ENCODE measurements around the gene HRC.
"Not testable (repeated sequence)": the region's sequence is repeated elsewhere in the genome, so short reads cannot be mapped to it uniquely, and the experiment has no call there.

The HRC gene, protein sequence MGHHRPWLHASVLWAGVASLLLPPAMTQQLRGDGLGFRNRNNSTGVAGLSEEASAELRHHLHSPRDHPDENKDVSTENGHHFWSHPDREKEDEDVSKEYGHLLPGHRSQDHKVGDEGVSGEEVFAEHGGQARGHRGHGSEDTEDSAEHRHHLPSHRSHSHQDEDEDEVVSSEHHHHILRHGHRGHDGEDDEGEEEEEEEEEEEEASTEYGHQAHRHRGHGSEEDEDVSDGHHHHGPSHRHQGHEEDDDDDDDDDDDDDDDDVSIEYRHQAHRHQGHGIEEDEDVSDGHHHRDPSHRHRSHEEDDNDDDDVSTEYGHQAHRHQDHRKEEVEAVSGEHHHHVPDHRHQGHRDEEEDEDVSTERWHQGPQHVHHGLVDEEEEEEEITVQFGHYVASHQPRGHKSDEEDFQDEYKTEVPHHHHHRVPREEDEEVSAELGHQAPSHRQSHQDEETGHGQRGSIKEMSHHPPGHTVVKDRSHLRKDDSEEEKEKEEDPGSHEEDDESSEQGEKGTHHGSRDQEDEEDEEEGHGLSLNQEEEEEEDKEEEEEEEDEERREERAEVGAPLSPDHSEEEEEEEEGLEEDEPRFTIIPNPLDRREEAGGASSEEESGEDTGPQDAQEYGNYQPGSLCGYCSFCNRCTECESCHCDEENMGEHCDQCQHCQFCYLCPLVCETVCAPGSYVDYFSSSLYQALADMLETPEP

DNA sequence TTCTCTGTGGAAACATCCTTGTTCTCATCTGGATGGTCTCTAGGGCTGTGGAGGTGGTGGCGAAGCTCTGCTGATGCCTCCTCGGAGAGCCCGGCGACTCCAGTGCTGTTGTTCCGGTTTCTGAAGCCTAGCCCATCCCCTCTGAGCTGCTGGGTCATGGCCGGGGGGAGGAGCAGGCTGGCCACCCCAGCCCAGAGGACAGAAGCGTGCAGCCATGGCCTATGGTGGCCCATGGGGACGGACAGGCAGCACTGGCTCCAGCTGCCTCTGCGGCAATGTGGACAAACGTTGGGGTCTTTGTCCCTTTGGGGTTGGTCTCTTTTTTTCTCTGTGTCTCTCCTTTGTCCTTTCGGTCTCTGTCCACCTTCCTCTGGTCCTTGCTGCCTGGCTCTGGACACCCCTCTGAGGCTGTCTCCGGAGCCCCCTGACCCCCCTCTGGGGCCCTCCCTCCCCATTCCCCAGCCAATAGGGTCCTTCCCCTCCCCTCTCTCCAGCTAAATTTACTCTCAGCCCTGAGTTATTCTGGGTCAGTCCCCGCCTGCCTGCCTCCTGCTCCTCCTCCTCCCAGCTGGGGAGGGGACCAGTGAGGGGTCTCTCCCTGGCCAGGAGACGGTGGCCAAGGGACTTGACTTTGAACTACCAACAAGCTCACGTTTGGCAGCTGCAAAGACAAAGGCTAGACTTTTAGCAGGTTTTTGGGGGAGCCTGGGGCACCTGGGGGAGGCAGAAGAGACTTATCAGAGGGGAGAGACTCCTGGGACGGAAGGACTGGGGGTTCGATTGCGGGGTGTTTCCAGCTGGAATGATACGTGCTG, at the start of gene HRC:
Gene HRC (minus strand): TSS at position 392 of the 815 bp plus-strand sequence. CDS start 159 bp downstream, at position 233.
- FAIRE-seq = no peak

DNA sequence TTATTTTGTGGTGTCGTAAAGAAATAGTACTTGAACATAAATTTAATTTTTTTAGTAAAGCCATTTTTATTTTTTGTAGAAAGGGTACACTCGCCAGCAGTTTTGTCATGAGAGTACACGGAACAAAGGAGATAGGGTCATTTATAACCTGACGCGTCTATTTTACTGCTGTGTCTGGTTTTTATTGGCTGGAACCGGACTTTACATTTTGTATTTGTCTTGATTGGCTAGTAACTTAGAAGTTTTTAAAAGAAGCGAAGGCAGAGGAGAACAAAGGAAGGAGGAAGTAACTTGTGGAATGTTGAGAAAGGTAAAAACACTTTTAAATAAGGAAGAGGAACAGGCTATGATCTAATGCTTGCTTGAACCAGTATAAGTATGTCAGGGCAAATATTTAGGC, 45.8 kb upstream of the HRC start:
- FAIRE-seq = no peak

DNA sequence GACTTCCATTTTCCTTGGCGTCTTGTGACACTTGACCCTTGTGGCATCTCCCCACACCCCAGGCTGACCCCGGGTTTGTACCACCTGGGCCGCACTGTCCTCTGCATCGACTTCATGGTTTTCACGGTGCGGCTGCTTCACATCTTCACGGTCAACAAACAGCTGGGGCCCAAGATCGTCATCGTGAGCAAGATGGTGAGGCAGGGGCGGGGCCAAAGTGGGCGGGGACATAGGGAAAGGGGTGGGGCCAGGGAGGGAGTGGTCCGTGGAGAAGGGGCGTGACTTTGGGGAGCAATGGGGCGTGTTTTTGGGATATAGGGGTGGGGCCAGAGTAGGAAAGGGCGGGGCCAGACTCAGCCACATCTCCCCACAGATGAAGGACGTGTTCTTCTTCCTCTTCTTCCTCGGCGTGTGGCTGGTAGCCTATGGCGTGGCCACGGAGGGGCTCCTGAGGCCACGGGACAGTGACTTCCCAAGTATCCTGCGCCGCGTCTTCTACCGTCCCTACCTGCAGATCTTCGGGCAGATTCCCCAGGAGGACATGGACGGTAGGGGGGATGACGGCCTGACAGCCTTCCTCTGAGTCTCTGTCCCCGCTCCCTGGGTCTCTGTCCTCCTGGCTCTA, 45.2 kb upstream of the HRC start:
- FAIRE-seq = no peak

DNA sequence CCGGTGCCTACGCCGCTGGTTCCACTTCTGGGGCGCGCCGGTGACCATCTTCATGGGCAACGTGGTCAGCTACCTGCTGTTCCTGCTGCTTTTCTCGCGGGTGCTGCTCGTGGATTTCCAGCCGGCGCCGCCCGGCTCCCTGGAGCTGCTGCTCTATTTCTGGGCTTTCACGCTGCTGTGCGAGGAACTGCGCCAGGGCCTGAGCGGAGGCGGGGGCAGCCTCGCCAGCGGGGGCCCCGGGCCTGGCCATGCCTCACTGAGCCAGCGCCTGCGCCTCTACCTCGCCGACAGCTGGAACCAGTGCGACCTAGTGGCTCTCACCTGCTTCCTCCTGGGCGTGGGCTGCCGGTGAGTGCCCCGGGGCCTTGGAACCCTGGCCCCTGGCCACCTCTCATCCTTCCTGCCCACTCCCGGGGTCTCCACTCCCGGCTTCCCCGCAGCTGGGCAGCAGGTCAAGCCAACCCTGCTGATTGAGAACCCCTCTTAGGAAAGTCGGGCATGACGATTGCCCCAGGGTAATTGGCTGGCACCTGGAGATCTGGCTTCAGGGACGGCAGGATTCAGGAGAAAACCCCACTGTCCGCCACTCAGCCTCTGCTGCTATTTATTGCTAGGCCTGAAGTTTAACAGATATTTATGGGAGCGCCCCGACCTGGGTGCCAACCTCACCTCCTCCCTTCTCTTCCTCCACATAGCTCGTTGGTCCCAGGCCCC, 41.5 kb upstream of the HRC start:
- no peak for FAIRE-seq

DNA sequence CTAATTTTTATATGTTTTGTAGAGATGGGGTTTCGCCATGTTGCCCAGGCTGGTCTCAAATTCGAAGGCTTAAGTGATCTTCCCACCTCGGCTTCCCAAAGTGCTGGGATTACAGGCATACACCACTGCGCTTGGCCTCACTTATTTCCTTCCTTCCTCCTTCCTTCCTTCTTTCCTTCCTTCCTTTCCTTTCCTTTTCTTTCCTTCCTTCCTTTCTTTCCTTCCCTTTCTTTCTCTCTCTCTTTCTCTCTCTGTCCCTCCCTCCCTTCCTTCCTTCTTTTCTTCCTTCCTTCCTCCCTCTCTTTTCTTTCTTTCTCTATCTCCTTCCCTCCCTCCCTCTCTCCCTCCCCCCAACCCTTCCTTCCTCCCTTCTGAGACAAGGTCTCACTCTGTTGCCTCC, 39.2 kb upstream of the HRC start:
- no peak for FAIRE-seq

DNA sequence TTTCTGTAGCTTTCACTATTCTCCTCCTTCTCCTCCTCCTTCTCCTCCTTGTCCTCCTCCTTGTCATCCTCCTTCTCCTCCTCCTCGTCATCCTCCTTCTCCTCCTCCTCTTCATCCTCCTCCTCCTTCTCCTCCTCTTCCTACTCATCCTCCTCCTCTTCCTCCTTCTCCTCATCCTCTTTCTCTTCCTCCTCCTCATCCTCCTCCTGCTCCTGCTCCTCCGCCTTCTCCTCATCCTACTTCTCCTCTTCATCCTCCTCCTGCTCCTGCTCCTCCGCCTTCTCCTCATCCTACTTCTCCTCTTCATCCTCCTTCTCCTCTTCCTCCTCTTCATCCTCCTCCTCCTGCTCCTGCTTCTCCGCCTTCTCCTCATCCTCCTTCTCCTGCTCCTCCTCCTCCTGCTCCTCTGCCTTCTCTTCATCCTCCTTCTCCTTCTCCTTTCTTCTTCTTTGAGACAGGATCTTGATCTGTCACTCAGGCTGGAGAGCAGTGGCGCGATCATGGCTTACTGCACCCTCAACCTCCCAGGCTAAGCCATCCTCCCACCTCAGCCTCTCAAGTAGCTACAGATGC, 38.7 kb upstream of the HRC start:
- FAIRE-seq = no peak

DNA sequence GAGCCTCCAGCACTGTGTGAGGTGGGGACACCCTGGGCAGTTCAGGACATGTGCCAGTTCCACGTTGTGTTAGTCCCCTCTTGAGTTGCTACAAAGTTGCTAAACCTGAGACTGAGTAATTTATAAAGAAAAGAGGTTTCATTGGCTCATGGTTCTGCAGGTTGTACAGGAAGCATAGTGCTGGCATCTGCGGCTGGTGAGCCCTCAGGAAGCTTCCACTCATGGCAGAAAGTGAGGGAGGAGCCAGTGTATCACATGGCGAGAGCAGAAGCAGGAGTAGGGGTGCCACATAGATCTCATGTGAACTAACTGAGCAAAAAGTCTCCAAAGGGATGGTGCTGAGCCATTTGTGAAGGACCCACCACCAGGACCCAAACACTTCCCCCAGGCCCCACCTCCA, 35.6 kb upstream of the HRC start:
- no peak for FAIRE-seq

DNA sequence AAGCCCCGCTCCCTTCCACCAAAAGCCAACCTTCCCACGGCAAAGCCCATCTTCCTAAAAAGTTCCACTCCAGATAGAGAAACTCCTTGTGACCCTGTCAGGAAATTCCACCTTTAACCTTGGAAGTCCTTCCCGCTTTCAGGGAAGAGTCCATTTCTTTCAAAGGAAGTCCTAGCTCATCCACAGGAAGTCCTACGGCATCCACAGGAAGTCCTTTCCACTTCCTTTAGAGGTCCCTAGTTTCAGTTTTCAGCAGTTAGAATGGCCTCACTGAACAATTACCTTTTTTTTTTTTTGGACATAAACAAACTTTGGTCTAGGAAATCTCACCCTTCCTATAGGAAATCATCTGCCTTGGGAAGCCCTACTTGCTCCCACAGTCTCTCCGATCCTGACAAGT, 34.1 kb upstream of the HRC start:
- no peak for FAIRE-seq

DNA sequence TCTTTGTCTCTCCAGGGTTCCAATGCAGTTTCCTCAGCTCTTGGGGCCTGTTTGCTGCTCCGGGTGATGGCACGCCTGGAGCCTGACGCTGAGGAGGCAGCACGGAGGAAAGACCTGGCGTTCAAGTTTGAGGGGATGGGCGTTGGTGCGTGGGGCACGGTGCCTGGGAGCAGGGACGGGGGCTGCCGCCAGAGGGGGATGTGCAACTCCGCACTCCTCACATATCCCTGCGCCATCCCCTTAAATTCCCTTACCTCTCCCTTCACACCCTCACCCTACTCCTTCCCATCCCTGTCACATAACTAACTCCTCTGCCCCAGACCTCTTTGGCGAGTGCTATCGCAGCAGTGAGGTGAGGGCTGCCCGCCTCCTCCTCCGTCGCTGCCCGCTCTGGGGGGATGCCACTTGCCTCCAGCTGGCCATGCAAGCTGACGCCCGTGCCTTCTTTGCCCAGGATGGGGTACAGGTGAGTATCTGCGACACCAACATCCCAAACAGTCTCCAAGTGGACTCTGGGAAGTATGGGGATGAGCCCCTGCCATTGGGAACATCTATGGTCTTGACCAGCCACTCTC, 33.5 kb upstream of the HRC start:
- FAIRE-seq = no peak

DNA sequence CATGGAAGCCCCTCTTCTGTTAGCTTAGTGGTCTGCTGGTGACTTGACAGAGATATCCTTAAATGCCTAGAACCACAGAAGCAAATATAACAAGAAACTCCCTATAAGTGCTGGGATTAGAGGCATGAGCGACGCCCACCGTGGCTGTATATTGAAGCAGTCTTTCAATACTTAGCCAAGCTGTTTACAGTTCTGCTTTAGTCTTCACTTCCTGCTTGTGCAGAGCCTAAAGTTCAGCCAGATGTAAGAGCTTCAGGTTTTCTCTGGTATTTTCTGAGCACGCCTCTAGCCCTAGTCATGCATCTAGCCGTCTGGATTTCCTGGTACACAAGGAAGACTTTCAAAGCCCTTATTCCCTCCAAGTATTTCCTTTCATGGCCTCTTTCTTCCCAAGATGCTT, 30.9 kb upstream of the HRC start:
- FAIRE-seq = no peak

DNA sequence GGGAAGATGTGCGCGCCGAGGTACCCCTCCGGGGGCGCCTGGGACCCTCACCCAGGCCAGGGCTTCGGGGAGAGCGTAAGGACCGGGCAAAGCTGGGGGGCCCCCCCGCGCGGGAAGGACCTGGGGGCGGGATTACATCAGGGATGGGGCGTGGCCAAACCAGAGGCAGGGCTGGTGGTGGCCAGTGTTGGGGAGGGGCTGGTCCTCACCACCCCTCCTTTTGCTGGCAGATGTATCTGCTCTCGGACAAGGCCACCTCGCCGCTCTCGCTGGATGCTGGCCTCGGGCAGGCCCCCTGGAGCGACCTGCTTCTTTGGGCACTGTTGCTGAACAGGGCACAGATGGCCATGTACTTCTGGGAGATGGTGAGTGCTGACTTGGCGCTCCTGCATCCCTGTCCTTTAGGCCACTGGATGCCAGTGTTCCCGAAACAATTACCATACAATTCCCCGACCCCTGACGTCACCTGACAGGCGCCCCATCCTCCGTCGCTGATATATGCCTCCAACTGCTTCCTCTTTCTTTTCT, 27.7 kb upstream of the HRC start:
- FAIRE-seq = no peak

DNA sequence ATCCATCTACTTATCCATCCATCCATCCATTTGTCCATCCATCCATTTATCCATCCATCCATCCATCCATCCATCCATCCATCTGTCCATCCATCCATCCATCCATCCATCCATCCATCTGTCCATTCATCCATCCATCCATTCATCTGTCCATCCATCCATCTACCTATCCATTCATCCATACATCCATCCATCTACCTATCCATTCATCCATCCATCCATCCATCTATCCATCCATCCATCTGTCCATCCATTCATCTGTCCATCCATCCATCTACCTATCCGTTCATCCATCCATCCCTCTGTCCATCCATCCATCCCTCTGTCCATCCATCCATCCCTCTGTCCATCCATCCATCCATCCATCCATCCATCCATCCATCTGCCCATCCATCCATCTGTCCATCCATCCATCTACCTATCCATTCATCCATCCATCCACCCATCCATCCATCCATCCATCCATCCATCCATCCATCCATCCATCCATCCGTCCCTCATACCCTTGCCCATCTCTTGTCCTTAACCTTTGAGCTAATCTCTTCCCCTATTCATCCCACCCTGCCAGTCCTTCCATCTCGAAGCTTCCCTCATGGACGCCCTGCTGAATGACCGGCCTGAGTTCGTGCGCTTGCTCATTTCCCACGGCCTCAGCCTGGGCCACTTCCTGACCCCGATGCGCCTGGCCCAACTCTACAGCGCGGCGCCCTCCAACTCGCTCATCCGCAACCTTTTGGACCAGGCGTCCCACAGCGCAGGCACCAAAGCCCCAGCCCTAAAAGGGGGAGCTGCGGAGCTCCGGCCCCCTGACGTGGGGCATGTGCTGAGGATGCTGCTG, 27.0 kb upstream of the HRC start:
- FAIRE-seq = not testable (repeated sequence)

DNA sequence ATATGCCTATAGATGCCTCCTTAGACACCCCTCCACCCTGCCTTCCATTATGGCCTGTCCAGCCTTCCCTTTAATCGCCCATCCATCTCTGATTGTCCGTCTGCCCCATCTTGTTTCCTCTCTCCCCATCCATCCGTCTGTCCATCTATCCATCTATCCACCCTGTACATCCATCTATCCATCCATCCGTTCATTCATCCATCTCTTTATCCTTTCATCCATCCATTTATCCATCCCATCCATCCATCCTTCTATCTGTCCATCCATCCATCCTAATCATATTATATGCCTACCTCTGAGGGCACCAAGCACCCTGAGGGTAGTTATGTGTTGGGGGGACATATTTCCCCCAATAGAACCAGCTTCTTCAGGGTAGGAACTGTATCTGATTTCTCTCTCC, 25.5 kb upstream of the HRC start:
- FAIRE-seq = no peak

DNA sequence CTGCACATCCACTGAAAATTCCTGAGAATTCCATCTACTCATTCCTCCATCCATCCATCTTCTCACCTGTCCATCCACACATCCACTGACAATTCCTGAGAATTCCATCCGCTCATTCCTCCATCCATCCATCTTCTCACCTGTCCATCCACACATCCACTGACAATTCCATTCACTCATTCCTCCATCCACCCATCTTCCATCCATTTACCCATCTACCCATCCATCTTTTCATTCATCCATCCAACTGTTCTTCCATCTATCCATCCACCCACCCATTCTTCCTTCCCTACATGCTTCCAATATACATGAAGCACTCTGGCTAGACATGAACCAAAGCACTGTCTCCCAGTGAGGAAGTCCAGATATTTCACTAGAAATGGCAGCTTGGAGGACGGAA, 18.0 kb upstream of the HRC start:
- no peak for FAIRE-seq

DNA sequence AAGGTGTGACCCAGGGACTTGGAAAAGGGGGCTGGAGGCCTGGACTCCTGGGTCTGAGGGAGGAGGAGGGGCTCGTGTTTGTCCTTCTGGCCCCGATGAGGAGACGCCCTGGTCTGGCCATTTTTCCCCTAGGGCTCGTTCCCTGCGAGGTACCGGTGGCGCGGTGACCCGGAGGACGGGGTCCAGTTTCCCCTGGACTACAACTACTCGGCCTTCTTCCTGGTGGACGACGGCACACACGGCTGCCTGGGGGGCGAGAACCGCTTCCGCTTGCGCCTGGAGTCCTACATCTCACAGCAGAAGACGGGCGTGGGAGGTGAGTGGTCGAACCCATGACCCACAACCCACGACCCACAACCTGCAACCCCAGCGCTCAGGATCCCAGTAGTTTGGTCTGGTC, 13.2 kb upstream of the HRC start:
- no peak for FAIRE-seq

DNA sequence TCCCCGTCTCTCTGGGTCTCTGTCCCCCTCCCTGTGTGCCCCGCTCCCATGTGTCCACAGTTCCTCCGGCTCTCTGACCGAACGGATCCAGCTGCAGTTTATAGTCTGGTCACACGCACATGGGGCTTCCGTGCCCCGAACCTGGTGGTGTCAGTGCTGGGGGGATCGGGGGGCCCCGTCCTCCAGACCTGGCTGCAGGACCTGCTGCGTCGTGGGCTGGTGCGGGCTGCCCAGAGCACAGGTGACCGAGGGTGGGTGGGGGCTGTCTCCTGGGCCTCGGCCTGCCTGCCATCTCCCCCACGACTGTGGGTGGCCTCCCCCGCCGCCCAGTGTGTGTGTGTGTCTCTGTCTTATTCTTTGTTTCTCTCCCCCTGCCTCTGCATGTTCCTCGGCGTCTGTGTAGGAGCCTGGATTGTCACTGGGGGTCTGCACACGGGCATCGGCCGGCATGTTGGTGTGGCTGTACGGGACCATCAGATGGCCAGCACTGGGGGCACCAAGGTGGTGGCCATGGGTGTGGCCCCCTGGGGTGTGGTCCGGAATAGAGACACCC, 12.7 kb upstream of the HRC start:
- FAIRE-seq = no peak

DNA sequence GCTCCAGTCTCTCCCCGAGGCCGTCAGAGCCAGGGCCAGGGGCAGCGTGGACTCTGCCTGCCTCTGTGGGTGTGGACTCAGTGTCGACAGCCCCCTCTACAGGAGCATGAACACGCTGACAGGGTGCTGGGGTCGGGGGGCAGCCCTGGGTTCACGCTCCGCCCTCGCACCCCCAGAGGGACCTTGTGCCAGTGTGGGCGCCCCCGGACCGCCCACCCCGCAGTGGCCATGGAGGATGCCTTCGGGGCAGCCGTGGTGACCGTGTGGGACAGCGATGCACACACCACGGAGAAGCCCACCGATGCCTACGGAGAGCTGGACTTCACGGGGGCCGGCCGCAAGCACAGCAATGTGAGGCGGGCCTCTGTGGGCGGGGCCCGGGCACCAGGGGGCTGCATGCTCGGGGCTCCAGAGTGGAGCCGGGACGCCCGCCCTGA, 10.7 kb upstream of the HRC start:
- FAIRE-seq = no peak

DNA sequence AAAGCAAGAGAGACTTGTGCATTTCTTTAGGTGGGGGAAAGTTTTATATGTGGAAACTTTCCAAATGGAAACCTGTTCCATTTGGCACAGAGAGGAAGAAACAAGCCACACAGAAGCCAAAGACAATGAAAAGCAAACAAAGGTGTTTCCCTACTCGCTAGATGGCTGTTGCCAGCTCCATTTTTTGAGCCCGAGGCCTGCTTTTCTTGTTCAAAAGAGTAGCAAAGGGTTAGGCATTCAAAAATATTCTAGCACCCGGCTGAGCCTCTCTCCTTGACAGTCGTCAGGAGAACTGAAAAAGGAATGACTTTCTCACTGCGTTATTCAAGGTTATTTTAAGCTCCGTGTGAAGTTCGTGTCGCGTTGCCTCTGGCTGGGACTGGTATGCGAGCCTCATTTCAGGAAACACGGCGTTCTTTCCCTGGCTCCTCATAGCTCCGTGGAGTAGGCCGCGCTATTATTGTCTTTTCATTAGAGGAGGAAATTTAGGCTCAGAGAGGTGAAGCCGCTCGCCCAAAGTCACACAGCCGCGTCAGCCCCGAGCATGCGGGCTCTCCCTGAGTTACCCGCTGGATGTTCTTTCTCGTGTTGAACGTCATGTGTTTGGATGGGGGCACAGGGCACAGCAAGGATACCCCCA, 10.0 kb upstream of the HRC start:
- no peak for FAIRE-seq

DNA sequence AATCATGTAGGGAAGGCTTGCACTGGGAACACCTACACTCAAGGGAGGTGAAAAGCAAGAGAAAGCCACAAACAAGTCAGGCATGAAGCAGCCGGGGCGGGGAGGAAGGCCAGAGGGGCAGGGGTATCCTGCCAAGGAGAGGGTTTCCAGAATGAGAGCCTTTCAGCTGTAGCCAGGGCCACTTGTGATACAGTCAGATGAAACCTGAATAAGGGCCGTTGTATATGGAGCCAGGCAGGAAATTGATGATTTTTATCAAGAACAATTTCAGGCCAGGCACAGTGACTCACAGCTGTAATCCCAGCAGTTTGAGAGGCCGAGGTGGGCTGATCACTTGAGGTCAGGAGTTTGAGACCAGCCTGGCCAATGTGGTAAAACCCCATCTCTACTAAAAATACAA, 6.8 kb upstream of the HRC start:
- no peak for FAIRE-seq

Data from colon (tissue), 2 donors.